HCT116 (cell line): ENCODE results near the gene SH3PXD2A. TPM values are rescaled to one million over a fixed set of nuclear protein-coding genes. Genes with fewer than 3 reads are reported as not detected.
A peak's percentile ranks its signal among the peaks of the same experiment; 100 is the strongest.

ENCODE experiments used
- ATAC-seq: fragments of 200-7000 bp; cut with Tn5 transposase; 2 replicates; pipeline ENCODE4 v1.9.1; 2020; ENCODE audit warnings: mild to moderate bottlenecking, moderate library complexity
- BruUV-seq: library from RNA; stranded (reverse); fragments of 400-500 nt; replicated peaks from 2 replicates; lab custom pipeline; 2021; lab: Mats Ljungman, UMichigan
- CTCF ChIA-PET: fragments of 300-600 bp; sonication (Branson Sonifier 250); formaldehyde crosslinking; loops from one replicate; lab custom pipeline; 2021; ENCODE audit warnings: antibody characterized with exemption; lab: Charles Lee
- POLR2A ChIA-PET: fragments of 300-600, 350-600 bp; sonication (Branson Sonifier 250); formaldehyde crosslinking; loops from one replicate; lab custom pipeline; 2021; ENCODE audit warnings: antibody characterized with exemption; lab: Charles Lee
- RAD21 ChIA-PET, 2 experiments: fragments of 300-600 bp; sonication (Branson Sonifier 250); formaldehyde crosslinking; loops; one replicate each; lab custom pipeline; 2023; ENCODE audit warnings: low total read pairs in 2 of 2; ENCODE audit not compliant: uncharacterized antibody in 2 of 2, unreplicated experiment in 2 of 2, low non-redundant PET in 1 of 2; lab: Charles Lee
- DNase-seq: peaks from one replicate; pipeline ENCODE4 v3.0.0-alpha.2; 2010; ENCODE audit warnings: low read depth, low spot score
- H2AFZ ChIP-seq: fragments of 200-600 bp; shearing (Covaris generic), sonication (generic); 2 replicates; pipeline ENCODE4 v1.6.1; 2017; ENCODE audit warnings: low read depth, mixed run types, mixed read lengths, antibody characterized with exemption, low read length; ENCODE audit not compliant: poor library complexity, severe bottlenecking
- H3K27ac ChIP-seq: 2 replicates; pipeline ENCODE4 v1.5.1; 2012; ENCODE audit warnings: low read depth, low read length
- H3K27me3 ChIP-seq: fragments of 200-600 bp; sonication (generic); 2 replicates; pipeline ENCODE4 v1.6.1; 2016; ENCODE audit warnings: mixed run types, low read length, mixed read lengths; ENCODE audit not compliant: insufficient read depth
- H3K36me3 ChIP-seq, 2 experiments: fragments of 200-500 bp in 1 of 2; fragments of 200-600 bp in 1 of 2; sonication (Bioruptor generic) in 1 of 2; sonication (generic) in 1 of 2; 2 replicates each; pipeline versions ENCODE4 v1.5.1 to v1.6.1; 2014 to 2016; ENCODE audit warnings: low read length in 2 of 2, inconsistent platforms in 1 of 2, mixed read lengths in 1 of 2, mixed run types in 1 of 2; ENCODE audit not compliant: insufficient read depth in 2 of 2, control insufficient read depth in 1 of 2
- H3K4me1 ChIP-seq, 2 experiments: fragments of 200-600 bp in 1 of 2; sonication (generic) in 1 of 2; 2 replicates each; pipeline versions ENCODE4 v1.5.1 to v1.6.1; 2012 to 2017; ENCODE audit warnings: low read length in 2 of 2, inconsistent platforms in 1 of 2, mild to moderate bottlenecking in 1 of 2, mixed read lengths in 1 of 2, mixed run types in 1 of 2, moderate library complexity in 1 of 2; ENCODE audit not compliant: insufficient read depth in 2 of 2, control insufficient read depth in 1 of 2
- H3K4me2 ChIP-seq: fragments of 200-600 bp; sonication (generic); 2 replicates; pipeline ENCODE4 v1.6.1; 2017; ENCODE audit warnings: mixed run types, low read length, mixed read lengths
- H3K4me3 ChIP-seq, 2 experiments: fragments of 200-600 bp in 1 of 2; sonication (generic) in 1 of 2; replicated peaks in 1 of 2; 2 replicates each; pipeline ENCODE4 v1.5.1; 2011 to 2016; ENCODE audit warnings: low read length in 2 of 2, control low read depth in 1 of 2, low read depth in 1 of 2, mild to moderate bottlenecking in 1 of 2, mixed read lengths in 1 of 2, mixed run types in 1 of 2
- H3K79me2 ChIP-seq: fragments of 200-600 bp; sonication (generic); 2 replicates; pipeline ENCODE4 v1.6.1; 2017; ENCODE audit warnings: mild to moderate bottlenecking, mixed run types, low read length, moderate library complexity, mixed read lengths; ENCODE audit not compliant: insufficient read depth
- H3K9ac ChIP-seq: fragments of 200-600 bp; sonication (generic); 2 replicates; pipeline ENCODE4 v1.6.1; 2016; ENCODE audit warnings: low read length, mixed read lengths
- H3K9me2 ChIP-seq: fragments of 200-600 bp; sonication (generic), shearing (Covaris generic); 2 replicates; pipeline ENCODE4 v1.6.1; 2017; ENCODE audit warnings: mixed run types, mild to moderate bottlenecking, moderate library complexity; ENCODE audit not compliant: insufficient read depth
- H3K9me3 ChIP-seq, 2 experiments: fragments of 200-500 bp in 1 of 2; fragments of 200-600 bp in 1 of 2; sonication (Bioruptor generic) in 1 of 2; sonication (generic) in 1 of 2; 2 replicates each; pipeline ENCODE4 v1.6.1; 2014 to 2017; ENCODE audit warnings: low read length in 2 of 2, mixed read lengths in 2 of 2, inconsistent platforms in 1 of 2, low read depth in 1 of 2, mild to moderate bottlenecking in 1 of 2, mixed run types in 1 of 2, moderate library complexity in 1 of 2; ENCODE audit not compliant: control insufficient read depth in 1 of 2, insufficient read depth in 1 of 2
- H4K20me1 ChIP-seq: fragments of 200-600 bp; sonication (generic), shearing (Covaris generic); 2 replicates; pipeline ENCODE4 v1.6.1; 2017; ENCODE audit warnings: mixed run types, mild to moderate bottlenecking, moderate library complexity; ENCODE audit not compliant: insufficient read depth
- EZH2 ChIP-seq: fragments of 200-600 bp; sonication (generic); IDR thresholded peaks from 2 replicates; pipeline ENCODE4 v1.6.1; 2017; ENCODE audit warnings: antibody characterized with exemption, mixed run types
- EZH2phosphoT487 ChIP-seq: fragments of 200-600 bp; IDR thresholded peaks from 2 replicates; pipeline ENCODE4 v1.6.1; 2018; ENCODE audit warnings: antibody characterized with exemption, borderline replicate concordance
- FOSL1 ChIP-seq: IDR thresholded peaks from 2 replicates; pipeline ENCODE4 v1.6.1; 2012; ENCODE audit warnings: low read depth
- JUND ChIP-seq: IDR thresholded peaks from 2 replicates; pipeline ENCODE4 v1.6.1; 2012
- POLR2A ChIP-seq: IDR thresholded peaks from 2 replicates; pipeline ENCODE4 v1.7.0; 2011; ENCODE audit warnings: borderline replicate concordance; ENCODE audit not compliant: insufficient read depth, insufficient read length; ENCODE audit errors: extremely low read depth
- SRF ChIP-seq: IDR thresholded peaks from 2 replicates; pipeline ENCODE4 v1.6.1; 2012; ENCODE audit warnings: low read depth
- YY1 ChIP-seq: IDR thresholded peaks from 2 replicates; pipeline ENCODE4 v1.6.1; 2011; ENCODE audit warnings: low read length, low read depth, moderate library complexity, mild to moderate bottlenecking; ENCODE audit not compliant: insufficient replicate concordance; ENCODE audit errors: extremely low read depth
- ZFX ChIP-seq: fragments of 450-650 bp; IDR thresholded peaks from 2 replicates; pipeline ENCODE4 v1.6.1; 2017
- ZNF274 ChIP-seq: fragments of 200-500 bp; sonication (Bioruptor generic); IDR thresholded peaks from 2 replicates; pipeline ENCODE4 v1.6.1; 2014; ENCODE audit warnings: mild to moderate bottlenecking, low read depth, low read length, inconsistent platforms
- intact Hi-C: fragments of 100-400 bp; cut with micrococcal nuclease; formaldehyde crosslinking; loops from 2 replicates; pipeline ENCODE4 v1.10.0; 2022
- total RNA-seq: library from RNA; stranded (reverse); gene quantifications from one replicate; pipeline ENCODE4 v1.2.1, GENCODE V29; 2021; ENCODE audit not compliant: unreplicated experiment
- TF ChIP-seq, protein P1 (sequence below): IDR thresholded peaks from 2 replicates; pipeline ENCODE4 v1.6.1; 2012; ENCODE audit warnings: low read depth
- TF ChIP-seq, protein P2 (sequence below), 3 experiments: fragments of 200-600 bp in 1 of 3; sonication (generic) in 1 of 3; IDR thresholded peaks in 2 of 3; conservative IDR thresholded peaks in 1 of 3; 2 replicates each; pipeline ENCODE4 v1.5.1; 2012 to 2017; ENCODE audit warnings: low read depth in 2 of 3, low read length in 2 of 3, antibody characterized with exemption in 1 of 3, borderline replicate concordance in 1 of 3, control low read depth in 1 of 3, mild to moderate bottlenecking in 1 of 3, mixed read lengths in 1 of 3, mixed run types in 1 of 3, moderate library complexity in 1 of 3; ENCODE audit not compliant: insufficient read depth in 1 of 3
- TF ChIP-seq, protein P3 (sequence below): IDR thresholded peaks from 2 replicates; pipeline ENCODE4 v1.6.1; 2012
- TF ChIP-seq, protein P4 (sequence below): IDR thresholded peaks from 2 replicates; pipeline ENCODE4 v1.6.1; 2012
- TF ChIP-seq, protein P5 (sequence below): IDR thresholded peaks from 2 replicates; pipeline ENCODE4 v1.6.1; 2011; ENCODE audit warnings: mild to moderate bottlenecking, low read length, moderate library complexity; ENCODE audit not compliant: insufficient replicate concordance; ENCODE audit errors: extremely low read depth

The SH3PXD2A gene
- total RNA-seq, 1 experiment from 2014 or later: 8.7 TPM

DNA sequence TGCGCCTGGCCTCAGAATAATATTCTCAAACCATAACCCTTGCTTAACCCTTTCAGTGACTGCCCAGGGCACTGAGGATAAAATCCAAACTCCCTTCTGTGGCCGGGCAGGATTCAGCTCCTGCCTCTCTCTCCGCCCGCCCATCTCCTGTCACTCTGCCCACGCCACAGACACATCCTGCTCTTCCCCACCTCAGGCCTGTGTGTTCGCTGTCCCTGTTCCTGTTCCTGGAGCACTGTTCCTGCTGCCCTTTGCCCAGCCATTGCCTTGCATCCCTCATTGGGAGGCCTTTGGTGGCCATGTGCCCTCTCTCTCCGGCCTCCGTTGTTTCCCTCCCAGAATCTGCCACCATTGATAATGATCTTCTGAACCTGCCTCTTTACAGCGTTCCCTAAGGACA lies 108.8 kb downstream of the SH3PXD2A start:
- H3K4me1 ChIP-seq: peaks cover 33 to 44% of the 10 kb centered on the region in 2 experiments
- TF ChIP-seq, protein P1, sequence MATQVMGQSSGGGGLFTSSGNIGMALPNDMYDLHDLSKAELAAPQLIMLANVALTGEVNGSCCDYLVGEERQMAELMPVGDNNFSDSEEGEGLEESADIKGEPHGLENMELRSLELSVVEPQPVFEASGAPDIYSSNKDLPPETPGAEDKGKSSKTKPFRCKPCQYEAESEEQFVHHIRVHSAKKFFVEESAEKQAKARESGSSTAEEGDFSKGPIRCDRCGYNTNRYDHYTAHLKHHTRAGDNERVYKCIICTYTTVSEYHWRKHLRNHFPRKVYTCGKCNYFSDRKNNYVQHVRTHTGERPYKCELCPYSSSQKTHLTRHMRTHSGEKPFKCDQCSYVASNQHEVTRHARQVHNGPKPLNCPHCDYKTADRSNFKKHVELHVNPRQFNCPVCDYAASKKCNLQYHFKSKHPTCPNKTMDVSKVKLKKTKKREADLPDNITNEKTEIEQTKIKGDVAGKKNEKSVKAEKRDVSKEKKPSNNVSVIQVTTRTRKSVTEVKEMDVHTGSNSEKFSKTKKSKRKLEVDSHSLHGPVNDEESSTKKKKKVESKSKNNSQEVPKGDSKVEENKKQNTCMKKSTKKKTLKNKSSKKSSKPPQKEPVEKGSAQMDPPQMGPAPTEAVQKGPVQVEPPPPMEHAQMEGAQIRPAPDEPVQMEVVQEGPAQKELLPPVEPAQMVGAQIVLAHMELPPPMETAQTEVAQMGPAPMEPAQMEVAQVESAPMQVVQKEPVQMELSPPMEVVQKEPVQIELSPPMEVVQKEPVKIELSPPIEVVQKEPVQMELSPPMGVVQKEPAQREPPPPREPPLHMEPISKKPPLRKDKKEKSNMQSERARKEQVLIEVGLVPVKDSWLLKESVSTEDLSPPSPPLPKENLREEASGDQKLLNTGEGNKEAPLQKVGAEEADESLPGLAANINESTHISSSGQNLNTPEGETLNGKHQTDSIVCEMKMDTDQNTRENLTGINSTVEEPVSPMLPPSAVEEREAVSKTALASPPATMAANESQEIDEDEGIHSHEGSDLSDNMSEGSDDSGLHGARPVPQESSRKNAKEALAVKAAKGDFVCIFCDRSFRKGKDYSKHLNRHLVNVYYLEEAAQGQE: no peak
- TF ChIP-seq EZH2phosphoT487: no peak
- TF ChIP-seq, protein P2, sequence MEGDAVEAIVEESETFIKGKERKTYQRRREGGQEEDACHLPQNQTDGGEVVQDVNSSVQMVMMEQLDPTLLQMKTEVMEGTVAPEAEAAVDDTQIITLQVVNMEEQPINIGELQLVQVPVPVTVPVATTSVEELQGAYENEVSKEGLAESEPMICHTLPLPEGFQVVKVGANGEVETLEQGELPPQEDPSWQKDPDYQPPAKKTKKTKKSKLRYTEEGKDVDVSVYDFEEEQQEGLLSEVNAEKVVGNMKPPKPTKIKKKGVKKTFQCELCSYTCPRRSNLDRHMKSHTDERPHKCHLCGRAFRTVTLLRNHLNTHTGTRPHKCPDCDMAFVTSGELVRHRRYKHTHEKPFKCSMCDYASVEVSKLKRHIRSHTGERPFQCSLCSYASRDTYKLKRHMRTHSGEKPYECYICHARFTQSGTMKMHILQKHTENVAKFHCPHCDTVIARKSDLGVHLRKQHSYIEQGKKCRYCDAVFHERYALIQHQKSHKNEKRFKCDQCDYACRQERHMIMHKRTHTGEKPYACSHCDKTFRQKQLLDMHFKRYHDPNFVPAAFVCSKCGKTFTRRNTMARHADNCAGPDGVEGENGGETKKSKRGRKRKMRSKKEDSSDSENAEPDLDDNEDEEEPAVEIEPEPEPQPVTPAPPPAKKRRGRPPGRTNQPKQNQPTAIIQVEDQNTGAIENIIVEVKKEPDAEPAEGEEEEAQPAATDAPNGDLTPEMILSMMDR (IDR thresholded peaks at IDR 0.05 in 2 of 3, conservative IDR thresholded peaks at IDR 0.05 in 1 of 3; ENCODE audit: borderline replicate concordance in 1 of 3, insufficient read depth in 1 of 3, low read depth in 2 of 3, low read length in 2 of 3): no peak
- TF ChIP-seq, protein P3, sequence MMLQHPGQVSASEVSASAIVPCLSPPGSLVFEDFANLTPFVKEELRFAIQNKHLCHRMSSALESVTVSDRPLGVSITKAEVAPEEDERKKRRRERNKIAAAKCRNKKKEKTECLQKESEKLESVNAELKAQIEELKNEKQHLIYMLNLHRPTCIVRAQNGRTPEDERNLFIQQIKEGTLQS: no peak
- no peak for TF ChIP-seq ZFX
- no peak for TF ChIP-seq SRF
- no peak for TF ChIP-seq ZNF274
- TF ChIP-seq FOSL1: no peak
- no peak for TF ChIP-seq EZH2
- TF ChIP-seq YY1: no peak
- no peak for TF ChIP-seq POLR2A
- TF ChIP-seq, protein P4, sequence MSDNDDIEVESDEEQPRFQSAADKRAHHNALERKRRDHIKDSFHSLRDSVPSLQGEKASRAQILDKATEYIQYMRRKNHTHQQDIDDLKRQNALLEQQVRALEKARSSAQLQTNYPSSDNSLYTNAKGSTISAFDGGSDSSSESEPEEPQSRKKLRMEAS: no peak
- TF ChIP-seq JUND: no peak
- TF ChIP-seq, protein P5, sequence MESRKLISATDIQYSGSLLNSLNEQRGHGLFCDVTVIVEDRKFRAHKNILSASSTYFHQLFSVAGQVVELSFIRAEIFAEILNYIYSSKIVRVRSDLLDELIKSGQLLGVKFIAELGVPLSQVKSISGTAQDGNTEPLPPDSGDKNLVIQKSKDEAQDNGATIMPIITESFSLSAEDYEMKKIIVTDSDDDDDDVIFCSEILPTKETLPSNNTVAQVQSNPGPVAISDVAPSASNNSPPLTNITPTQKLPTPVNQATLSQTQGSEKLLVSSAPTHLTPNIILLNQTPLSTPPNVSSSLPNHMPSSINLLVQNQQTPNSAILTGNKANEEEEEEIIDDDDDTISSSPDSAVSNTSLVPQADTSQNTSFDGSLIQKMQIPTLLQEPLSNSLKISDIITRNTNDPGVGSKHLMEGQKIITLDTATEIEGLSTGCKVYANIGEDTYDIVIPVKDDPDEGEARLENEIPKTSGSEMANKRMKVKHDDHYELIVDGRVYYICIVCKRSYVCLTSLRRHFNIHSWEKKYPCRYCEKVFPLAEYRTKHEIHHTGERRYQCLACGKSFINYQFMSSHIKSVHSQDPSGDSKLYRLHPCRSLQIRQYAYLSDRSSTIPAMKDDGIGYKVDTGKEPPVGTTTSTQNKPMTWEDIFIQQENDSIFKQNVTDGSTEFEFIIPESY: no peak
- ATAC-seq (no peak), DNase-seq (no peak)
- H3K4me2 ChIP-seq: peak overlapping the region; percentile 33
- no peak overlapping the region; the same call in 1 of the 2 replicates for H3K27ac ChIP-seq
- no peaks in the 10 kb centered on the region for H3K79me2 ChIP-seq
- POLR2A ChIA-PET: no interaction called here
- no peaks in the 10 kb centered on the region for H3K36me3 ChIP-seq
- no peaks in the 10 kb centered on the region for H3K9me2 ChIP-seq
- H2AFZ ChIP-seq: no peak overlapping the region
- no peaks in the 10 kb centered on the region for H3K27me3 ChIP-seq
- RAD21 ChIA-PET: no interaction called here
- intact Hi-C loops: no loop called here
- CTCF ChIA-PET: interaction anchor here (1.6 kb wide), 2 partner anchors 9 to 10 kb away, joined by 3 to 5 read pairs; no protein-coding TSS in a partner anchor
- peak overlapping the region; percentile 12; the same call in 1 of the 2 replicates for H3K9ac ChIP-seq
- H3K9me3 ChIP-seq: no peaks in the 10 kb centered on the region
- H4K20me1 ChIP-seq: no peaks in the 10 kb centered on the region
- no TSS peak for BruUV-seq
- H3K4me3 ChIP-seq: no peak overlapping the region
